Placental epithelial cell (primary cell): ENCODE data around the gene KCTD4. TPM values are rescaled to one million over a fixed set of nuclear protein-coding genes. Genes with fewer than 3 reads are reported as not detected.

Source experiments
- total RNA-seq: library from RNA; depleted of rRNA; stranded (reverse); fragments of >200 nt; gene quantifications from 2 replicates; pipeline ENCODE4 v1.2.3, GENCODE V29; 2012

The KCTD4 gene
- total RNA-seq, result 1.2 and 3.4 TPM in 2 replicates

GRCh38 chr13:45200701-45201232, at the start of gene KCTD4:
KCTD4 (minus strand) TSS chr13:45201045; CDS start chr13:45194567, 6,478 bp downstream.

Other genes with a start within 250 kb of the KCTD4 start
- 2.0 and 2.4 TPM in 2 replicates for gene NUFIP1, start 211.6 kb downstream of the KCTD4 start, total RNA-seq
- gene GPALPP1, start 211.5 kb downstream of the KCTD4 start, total RNA-seq, result 20.4 and 20.6 TPM in 2 replicates
- gene GTF2F2, start 80.5 kb downstream of the KCTD4 start, total RNA-seq, result 26.0 and 26.3 TPM in 2 replicates
- 1,674 and 3,338 TPM in 2 replicates for gene TPT1, start 140.1 kb upstream of the KCTD4 start, total RNA-seq
- 4.7 and 9.1 TPM in 2 replicates for gene SLC25A30, start 217.3 kb upstream of the KCTD4 start, total RNA-seq